GM20000 (cell line): ENCODE results near the gene MORN1.

Source experiments
- DNase-seq: peaks from one replicate; pipeline ENCODE4 v3.0.0; 2012; ENCODE audit warnings: low spot score
- CTCF ChIP-seq: IDR thresholded peaks from 2 replicates; pipeline ENCODE4 v1.5.1; 2012; ENCODE audit warnings: mild to moderate bottlenecking, control low read depth; ENCODE audit errors: extremely low read depth, missing control alignments

The MORN1 gene

DNA sequence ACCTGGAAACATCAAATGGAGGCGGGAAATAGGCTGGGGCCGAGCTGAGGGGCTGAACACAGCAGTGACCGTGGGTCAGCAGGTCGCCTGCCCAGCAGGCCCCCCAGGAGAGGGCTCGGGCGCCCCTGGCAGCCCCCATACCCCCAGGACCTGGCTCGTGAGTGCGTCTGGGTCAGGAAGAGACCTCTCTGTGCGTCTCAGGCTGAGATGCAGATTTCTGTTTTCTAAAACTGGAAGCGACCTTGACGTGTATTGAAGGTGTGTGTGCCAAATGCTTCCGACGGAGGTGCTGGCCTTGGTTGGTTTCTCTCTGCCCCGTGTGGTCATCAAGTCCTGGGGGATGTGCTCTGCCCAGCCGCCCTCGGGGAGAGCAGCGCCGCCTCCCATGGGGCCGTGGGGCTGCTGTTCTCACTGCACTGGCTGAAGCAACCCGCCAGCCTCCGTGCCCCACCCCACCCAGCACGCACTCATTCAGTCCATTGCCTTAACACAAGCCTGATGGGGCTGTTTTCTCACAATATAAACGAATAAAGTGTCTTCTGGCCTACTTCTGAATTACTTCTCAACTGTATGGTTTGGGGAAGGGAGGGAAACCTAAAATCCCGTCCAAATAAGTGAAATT is 13.6 kb upstream of the MORN1 start:
- DNase-seq, result no peak
- no peak for TF ChIP-seq CTCF

DNA sequence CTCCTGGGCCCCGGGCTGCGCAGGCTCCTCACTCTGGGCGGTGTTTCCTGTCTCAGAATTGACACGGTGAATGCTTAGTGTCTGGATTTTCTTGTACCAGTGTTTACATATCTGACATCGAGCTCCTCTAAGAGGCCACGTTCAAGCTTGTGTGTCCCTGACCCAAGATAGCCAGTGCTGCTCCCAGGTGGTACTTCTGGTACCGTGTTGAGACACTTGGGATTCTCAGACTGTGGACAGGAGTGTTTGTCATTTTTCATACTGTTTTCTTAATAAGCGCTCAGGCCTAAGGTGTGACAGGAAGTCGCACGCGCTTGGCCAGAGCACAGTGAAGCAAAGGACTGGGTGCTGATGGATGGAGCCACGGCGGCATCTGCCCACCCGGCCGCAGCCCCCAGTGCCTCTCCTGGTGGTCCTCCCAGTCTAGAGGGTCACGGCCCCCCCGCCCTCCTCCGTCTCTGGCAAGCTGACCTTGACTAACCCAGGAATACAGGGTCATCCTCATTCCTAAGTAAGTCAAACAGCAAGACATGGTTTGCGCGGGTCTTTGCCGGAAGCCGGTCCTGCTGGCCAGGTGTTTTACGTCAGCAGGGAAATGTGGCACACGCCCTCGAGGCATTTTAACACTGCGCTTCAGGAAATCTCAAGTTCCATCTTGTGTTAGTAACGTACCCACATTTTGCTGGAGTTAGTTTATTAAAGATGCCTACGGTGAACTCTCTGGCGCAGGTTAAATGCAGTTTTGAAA is 13.0 kb upstream of the MORN1 start:
- DNase-seq, result no peak
- TF ChIP-seq CTCF, result no peak

GRCh38 chr1:2403273-2403672 is 11.9 kb upstream of the MORN1 start:
- no peak for TF ChIP-seq CTCF
- DNase-seq, result no peak

GRCh38 chr1:2402420-2402819 is 11.1 kb upstream of the MORN1 start:
- DNase-seq, result no peak
- no peak for TF ChIP-seq CTCF

- no peak for TF ChIP-seq CTCF
- DNase-seq, result no peak
Measured at GRCh38 chr1:2400950-2401649, 9.7 kb upstream of the MORN1 start.

- DNase-seq, result no peak
- no peak for TF ChIP-seq CTCF
Measured at GRCh38 chr1:2400576-2400909, 9.2 kb upstream of the MORN1 start.

- no peak for TF ChIP-seq CTCF
- no peak for DNase-seq
Measured at GRCh38 chr1:2399890-2400575, 8.7 kb upstream of the MORN1 start.
